ENCODE data around the gene CACNA2D4. TPM values are rescaled to one million over a fixed set of nuclear protein-coding genes. Genes with fewer than 3 reads are reported as not detected.

CACNA2D4 gene
- total and polyA plus RNA-seq, 2 of the 13 experiments (the other 11 are each of a cell fraction or from before 2014, with no cell fraction given): 14.2 to 136 TPM

DNA sequence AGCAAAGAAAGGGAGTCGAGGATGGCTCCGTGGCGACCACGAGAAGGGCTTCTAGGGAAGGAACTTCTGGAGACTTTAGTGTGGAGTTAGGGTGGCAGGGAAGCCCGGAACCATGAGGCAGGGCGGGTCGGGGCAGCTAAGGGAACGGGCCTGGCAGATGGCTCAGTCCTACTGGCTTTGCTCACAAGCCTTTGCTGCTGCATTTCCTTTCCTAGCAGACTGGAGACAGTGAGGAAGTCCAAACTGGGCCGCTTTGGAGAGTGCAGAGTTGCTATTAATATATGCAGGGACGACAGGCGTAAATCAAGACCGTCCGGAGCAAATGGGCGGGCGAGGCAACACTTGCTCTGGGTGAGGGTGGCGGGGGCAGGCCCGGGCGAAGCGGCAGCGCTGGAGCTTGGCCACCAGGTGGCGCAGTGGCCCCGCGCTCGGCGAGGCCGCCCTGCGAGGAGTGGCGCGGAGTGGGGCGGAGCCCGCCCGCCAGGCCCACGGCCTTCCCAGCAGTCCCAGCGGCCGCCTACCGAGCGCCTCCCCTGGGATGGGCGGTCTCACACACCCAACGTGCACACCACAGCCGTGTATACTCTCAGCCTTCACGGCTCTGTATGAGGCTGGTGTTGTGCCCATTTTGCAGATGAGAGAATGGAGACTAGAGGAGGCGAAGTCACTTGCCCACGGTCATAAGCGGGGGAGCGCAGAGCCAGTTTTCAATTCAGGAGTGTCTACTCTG, 122.5 kb downstream of the CACNA2D4 start (continued):
- no peak for TF ChIP-seq PRMT3 (CRISPR knock-in tag; IDR thresholded peaks at IDR 0.05; ENCODE audit: borderline replicate concordance, low read depth)
- TF ChIP-seq, protein P1, sequence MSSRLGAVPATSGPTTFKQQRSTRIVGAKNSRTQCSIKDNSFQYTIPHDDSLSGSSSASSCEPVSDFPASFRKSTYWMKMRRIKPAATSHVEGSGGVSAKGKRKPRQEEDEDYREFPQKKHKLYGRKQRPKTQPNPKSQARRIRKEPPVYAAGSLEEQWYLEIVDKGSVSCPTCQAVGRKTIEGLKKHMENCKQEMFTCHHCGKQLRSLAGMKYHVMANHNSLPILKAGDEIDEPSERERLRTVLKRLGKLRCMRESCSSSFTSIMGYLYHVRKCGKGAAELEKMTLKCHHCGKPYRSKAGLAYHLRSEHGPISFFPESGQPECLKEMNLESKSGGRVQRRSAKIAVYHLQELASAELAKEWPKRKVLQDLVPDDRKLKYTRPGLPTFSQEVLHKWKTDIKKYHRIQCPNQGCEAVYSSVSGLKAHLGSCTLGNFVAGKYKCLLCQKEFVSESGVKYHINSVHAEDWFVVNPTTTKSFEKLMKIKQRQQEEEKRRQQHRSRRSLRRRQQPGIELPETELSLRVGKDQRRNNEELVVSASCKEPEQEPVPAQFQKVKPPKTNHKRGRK (CRISPR knock-in tag; IDR thresholded peaks at IDR 0.05): no peak
- no peak for TF ChIP-seq EHMT2 (IDR thresholded peaks at IDR 0.05; ENCODE audit: borderline replicate concordance, low read depth, low read length)
- TF ChIP-seq, protein P2, sequence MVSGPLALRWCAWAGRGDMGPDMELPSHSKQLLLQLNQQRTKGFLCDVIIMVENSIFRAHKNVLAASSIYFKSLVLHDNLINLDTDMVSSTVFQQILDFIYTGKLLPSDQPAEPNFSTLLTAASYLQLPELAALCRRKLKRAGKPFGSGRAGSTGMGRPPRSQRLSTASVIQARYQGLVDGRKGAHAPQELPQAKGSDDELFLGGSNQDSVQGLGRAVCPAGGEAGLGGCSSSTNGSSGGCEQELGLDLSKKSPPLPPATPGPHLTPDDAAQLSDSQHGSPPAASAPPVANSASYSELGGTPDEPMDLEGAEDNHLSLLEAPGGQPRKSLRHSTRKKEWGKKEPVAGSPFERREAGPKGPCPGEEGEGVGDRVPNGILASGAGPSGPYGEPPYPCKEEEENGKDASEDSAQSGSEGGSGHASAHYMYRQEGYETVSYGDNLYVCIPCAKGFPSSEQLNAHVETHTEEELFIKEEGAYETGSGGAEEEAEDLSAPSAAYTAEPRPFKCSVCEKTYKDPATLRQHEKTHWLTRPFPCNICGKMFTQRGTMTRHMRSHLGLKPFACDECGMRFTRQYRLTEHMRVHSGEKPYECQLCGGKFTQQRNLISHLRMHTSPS (CRISPR knock-in tag; IDR thresholded peaks at IDR 0.05; ENCODE audit: low read depth): no peak; the same call in 1 of the 2 replicates
- no peak for TF ChIP-seq STAT5B (CRISPR knock-in tag; IDR thresholded peaks at IDR 0.05)
- TF ChIP-seq, protein P3, sequence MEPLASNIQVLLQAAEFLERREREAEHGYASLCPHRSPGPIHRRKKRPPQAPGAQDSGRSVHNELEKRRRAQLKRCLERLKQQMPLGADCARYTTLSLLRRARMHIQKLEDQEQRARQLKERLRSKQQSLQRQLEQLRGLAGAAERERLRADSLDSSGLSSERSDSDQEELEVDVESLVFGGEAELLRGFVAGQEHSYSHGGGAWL (CRISPR knock-in tag; IDR thresholded peaks at IDR 0.05): no peak
- TF ChIP-seq HNF4A (CRISPR knock-in tag; IDR thresholded peaks at IDR 0.05): no peak
- no peak for TF ChIP-seq ZNF772 (CRISPR knock-in tag; IDR thresholded peaks at IDR 0.05)
- TF ChIP-seq, protein P4, sequence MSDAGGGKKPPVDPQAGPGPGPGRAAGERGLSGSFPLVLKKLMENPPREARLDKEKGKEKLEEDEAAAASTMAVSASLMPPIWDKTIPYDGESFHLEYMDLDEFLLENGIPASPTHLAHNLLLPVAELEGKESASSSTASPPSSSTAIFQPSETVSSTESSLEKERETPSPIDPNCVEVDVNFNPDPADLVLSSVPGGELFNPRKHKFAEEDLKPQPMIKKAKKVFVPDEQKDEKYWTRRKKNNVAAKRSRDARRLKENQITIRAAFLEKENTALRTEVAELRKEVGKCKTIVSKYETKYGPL (CRISPR knock-in tag; IDR thresholded peaks at IDR 0.05): no peak
- TF ChIP-seq, protein P5, sequence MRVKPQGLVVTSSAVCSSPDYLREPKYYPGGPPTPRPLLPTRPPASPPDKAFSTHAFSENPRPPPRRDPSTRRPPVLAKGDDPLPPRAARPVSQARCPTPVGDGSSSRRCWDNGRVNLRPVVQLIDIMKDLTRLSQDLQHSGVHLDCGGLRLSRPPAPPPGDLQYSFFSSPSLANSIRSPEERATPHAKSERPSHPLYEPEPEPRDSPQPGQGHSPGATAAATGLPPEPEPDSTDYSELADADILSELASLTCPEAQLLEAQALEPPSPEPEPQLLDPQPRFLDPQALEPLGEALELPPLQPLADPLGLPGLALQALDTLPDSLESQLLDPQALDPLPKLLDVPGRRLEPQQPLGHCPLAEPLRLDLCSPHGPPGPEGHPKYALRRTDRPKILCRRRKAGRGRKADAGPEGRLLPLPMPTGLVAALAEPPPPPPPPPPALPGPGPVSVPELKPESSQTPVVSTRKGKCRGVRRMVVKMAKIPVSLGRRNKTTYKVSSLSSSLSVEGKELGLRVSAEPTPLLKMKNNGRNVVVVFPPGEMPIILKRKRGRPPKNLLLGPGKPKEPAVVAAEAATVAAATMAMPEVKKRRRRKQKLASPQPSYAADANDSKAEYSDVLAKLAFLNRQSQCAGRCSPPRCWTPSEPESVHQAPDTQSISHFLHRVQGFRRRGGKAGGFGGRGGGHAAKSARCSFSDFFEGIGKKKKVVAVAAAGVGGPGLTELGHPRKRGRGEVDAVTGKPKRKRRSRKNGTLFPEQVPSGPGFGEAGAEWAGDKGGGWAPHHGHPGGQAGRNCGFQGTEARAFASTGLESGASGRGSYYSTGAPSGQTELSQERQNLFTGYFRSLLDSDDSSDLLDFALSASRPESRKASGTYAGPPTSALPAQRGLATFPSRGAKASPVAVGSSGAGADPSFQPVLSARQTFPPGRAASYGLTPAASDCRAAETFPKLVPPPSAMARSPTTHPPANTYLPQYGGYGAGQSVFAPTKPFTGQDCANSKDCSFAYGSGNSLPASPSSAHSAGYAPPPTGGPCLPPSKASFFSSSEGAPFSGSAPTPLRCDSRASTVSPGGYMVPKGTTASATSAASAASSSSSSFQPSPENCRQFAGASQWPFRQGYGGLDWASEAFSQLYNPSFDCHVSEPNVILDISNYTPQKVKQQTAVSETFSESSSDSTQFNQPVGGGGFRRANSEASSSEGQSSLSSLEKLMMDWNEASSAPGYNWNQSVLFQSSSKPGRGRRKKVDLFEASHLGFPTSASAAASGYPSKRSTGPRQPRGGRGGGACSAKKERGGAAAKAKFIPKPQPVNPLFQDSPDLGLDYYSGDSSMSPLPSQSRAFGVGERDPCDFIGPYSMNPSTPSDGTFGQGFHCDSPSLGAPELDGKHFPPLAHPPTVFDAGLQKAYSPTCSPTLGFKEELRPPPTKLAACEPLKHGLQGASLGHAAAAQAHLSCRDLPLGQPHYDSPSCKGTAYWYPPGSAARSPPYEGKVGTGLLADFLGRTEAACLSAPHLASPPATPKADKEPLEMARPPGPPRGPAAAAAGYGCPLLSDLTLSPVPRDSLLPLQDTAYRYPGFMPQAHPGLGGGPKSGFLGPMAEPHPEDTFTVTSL (CRISPR knock-in tag; IDR thresholded peaks at IDR 0.05; ENCODE audit: borderline replicate concordance): no peak
- TF ChIP-seq PPARG (CRISPR knock-in tag; conservative IDR thresholded peaks at IDR 0.05): no peak
- TF ChIP-seq ZNF335 (CRISPR knock-in tag; IDR thresholded peaks at IDR 0.05): no peak
- peak; percentile 98 for TF ChIP-seq STAG1 (CRISPR knock-in tag; IDR thresholded peaks at IDR 0.05)
- no peak for TF ChIP-seq MED13 (CRISPR knock-in tag; IDR thresholded peaks at IDR 0.05)
- no peak for TF ChIP-seq CBFB (CRISPR knock-in tag; IDR thresholded peaks at IDR 0.05)
- TF ChIP-seq NFE2L1 (CRISPR knock-in tag; IDR thresholded peaks at IDR 0.05; ENCODE audit: borderline replicate concordance): no peak
- 0 out of 2 replicates have a peak, but pooled peaks have one; percentile 49 for TF ChIP-seq ZSCAN22 (CRISPR knock-in tag; IDR thresholded peaks at IDR 0.05)
- TF ChIP-seq, protein P6, sequence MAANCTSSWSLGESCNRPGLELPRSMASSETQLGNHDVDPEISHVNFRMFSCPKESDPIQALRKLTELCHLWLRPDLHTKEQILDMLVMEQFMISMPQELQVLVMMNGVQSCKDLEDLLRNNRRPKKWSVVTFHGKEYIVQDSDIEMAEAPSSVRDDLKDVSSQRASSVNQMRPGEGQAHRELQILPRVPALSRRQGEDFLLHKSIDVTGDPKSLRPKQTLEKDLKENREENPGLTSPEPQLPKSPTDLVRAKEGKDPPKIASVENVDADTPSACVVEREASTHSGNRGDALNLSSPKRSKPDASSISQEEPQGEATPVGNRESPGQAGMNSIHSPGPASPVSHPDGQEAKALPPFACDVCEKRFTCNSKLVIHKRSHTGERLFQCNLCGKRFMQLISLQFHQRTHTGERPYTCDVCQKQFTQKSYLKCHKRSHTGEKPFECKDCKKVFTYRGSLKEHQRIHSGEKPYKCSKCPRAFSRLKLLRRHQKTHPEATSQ (CRISPR knock-in tag; IDR thresholded peaks at IDR 0.05; ENCODE audit: borderline replicate concordance): no peak; the same call in 1 of the 2 replicates
